PC-3 (cell line): ENCODE measurements around the gene PSMB9.

ENCODE experiments used
- EZH2 ChIP-seq: fragments of 300-600 bp; sonication (generic); IDR thresholded peaks from one replicate; pipeline ENCODE4 v1.6.1; 2017; ENCODE audit warnings: antibody characterized with exemption, mild to moderate bottlenecking, low read length; ENCODE audit not compliant: unreplicated experiment
- TF ChIP-seq, protein P1 (sequence below): fragments of 300-600 bp; sonication (generic); conservative IDR thresholded peaks from 2 replicates; pipeline ENCODE4 v1.5.1; 2017; ENCODE audit warnings: antibody characterized with exemption, low read depth, mild to moderate bottlenecking, low read length

DNA sequence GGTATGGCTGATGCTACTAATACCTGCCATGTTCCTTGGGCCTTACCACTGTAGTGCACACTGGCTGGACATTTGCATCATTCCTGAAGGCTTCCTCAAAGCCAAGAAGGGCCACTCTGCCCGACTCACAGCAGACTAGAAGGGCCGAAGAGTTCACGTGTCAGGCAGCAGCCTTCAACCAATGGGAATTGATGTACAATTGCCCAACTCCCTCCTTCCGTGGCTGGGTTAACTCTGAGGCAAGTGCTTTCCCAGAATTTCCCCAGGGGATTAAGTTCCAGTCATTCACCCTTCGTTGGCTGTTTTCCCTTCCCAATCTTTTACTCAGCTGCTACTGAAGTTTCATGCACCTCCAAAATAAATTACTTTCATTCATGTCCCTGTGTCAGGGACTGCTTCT, 29.8 kb downstream of the PSMB9 start:
- TF ChIP-seq, protein P1, sequence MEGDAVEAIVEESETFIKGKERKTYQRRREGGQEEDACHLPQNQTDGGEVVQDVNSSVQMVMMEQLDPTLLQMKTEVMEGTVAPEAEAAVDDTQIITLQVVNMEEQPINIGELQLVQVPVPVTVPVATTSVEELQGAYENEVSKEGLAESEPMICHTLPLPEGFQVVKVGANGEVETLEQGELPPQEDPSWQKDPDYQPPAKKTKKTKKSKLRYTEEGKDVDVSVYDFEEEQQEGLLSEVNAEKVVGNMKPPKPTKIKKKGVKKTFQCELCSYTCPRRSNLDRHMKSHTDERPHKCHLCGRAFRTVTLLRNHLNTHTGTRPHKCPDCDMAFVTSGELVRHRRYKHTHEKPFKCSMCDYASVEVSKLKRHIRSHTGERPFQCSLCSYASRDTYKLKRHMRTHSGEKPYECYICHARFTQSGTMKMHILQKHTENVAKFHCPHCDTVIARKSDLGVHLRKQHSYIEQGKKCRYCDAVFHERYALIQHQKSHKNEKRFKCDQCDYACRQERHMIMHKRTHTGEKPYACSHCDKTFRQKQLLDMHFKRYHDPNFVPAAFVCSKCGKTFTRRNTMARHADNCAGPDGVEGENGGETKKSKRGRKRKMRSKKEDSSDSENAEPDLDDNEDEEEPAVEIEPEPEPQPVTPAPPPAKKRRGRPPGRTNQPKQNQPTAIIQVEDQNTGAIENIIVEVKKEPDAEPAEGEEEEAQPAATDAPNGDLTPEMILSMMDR = no peak
- no peak for TF ChIP-seq EZH2
